GM12872 (cell line): Measurements from ENCODE around the gene OPALIN.

Experiments
- CTCF ChIP-seq: IDR thresholded peaks from 3 replicates; pipeline ENCODE4 v1.5.1; 2011; ENCODE audit warnings: low read depth, mild to moderate bottlenecking, low read length, moderate library complexity; ENCODE audit not compliant: insufficient read depth

The OPALIN gene

GRCh38 chr10:96321822-96322221, 37.0 kb downstream of the OPALIN start:
- 0 out of 3 replicates have a peak, but pooled peaks have one; percentile 21 for TF ChIP-seq CTCF

GRCh38 chr10:96319754-96320474, 38.9 kb downstream of the OPALIN start:
- no peak for TF ChIP-seq CTCF

GRCh38 chr10:96317067-96317833, 41.6 kb downstream of the OPALIN start:
- no peak for TF ChIP-seq CTCF

- TF ChIP-seq CTCF: no peak
These were observed 45.5 kb downstream of the OPALIN start for GRCh38 chr10:96313344-96313743.

GRCh38 chr10:96311180-96311715, 47.6 kb downstream of the OPALIN start:
- TF ChIP-seq CTCF: no peak

- TF ChIP-seq CTCF: no peak
These were observed 48.5 kb downstream of the OPALIN start for GRCh38 chr10:96310321-96310669.

- TF ChIP-seq CTCF: no peak
These were observed 49.0 kb downstream of the OPALIN start for GRCh38 chr10:96309628-96310320.
